Measurements from ENCODE around the gene MEIS3.
"Not testable (repeated sequence)": the region's sequence is repeated elsewhere in the genome, so short reads cannot be mapped to it uniquely, and the experiment has no call there.

Gene MEIS3

GRCh38 chr19:47375694-47376588 lies 43.4 kb downstream of the MEIS3 start:
- in situ Hi-C loops (cut with HindIII; ENCODE audit: low pct_ligation_motif_present, low pct_unique_long_range_greater_than_20kb, low sequenced_read_pairs): no loop called here
- DNase-seq: no peak

- in situ Hi-C loops (cut with HindIII; ENCODE audit: low pct_ligation_motif_present, low pct_unique_long_range_greater_than_20kb, low sequenced_read_pairs): no loop called here
- no peak for DNase-seq
Observed at GRCh38 chr19:47374876-47375693, 44.2 kb downstream of the MEIS3 start.

GRCh38 chr19:47373246-47374240 lies 45.8 kb downstream of the MEIS3 start:
- DNase-seq: no peak
- in situ Hi-C loops (cut with HindIII; ENCODE audit: low pct_ligation_motif_present, low pct_unique_long_range_greater_than_20kb, low sequenced_read_pairs): no loop called here

- DNase-seq: no peak
- in situ Hi-C loops (cut with HindIII; ENCODE audit: low pct_ligation_motif_present, low pct_unique_long_range_greater_than_20kb, low sequenced_read_pairs): no loop called here
Observed at GRCh38 chr19:47372603-47373002, 46.7 kb downstream of the MEIS3 start.

GRCh38 chr19:47371261-47371660 lies 48.1 kb downstream of the MEIS3 start:
- in situ Hi-C loops (cut with HindIII; ENCODE audit: low pct_ligation_motif_present, low pct_unique_long_range_greater_than_20kb, low sequenced_read_pairs): no loop called here
- DNase-seq: no peak

GRCh38 chr19:47370045-47370611 lies 49.2 kb downstream of the MEIS3 start:
- in situ Hi-C loops (cut with HindIII; ENCODE audit: low pct_ligation_motif_present, low pct_unique_long_range_greater_than_20kb, low sequenced_read_pairs): no loop called here
- DNase-seq: no peak

GRCh38 chr19:47365455-47365854 lies 53.9 kb downstream of the MEIS3 start:
- DNase-seq; in situ Hi-C loops (cut with HindIII; ENCODE audit: low pct_ligation_motif_present, low pct_unique_long_range_greater_than_20kb, low sequenced_read_pairs): not testable (repeated sequence)

- DNase-seq: no peak
- in situ Hi-C loops (cut with HindIII; ENCODE audit: low pct_ligation_motif_present, low pct_unique_long_range_greater_than_20kb, low sequenced_read_pairs): no loop called here
Observed at GRCh38 chr19:47363758-47364531, 55.4 kb downstream of the MEIS3 start.

- in situ Hi-C loops (cut with HindIII; ENCODE audit: low pct_ligation_motif_present, low pct_unique_long_range_greater_than_20kb, low sequenced_read_pairs): no loop called here
- no peak for DNase-seq
Observed at GRCh38 chr19:47362321-47362720, 57.0 kb downstream of the MEIS3 start.

- in situ Hi-C loops (cut with HindIII; ENCODE audit: low pct_ligation_motif_present, low pct_unique_long_range_greater_than_20kb, low sequenced_read_pairs): no loop called here
- no peak for DNase-seq
Observed at GRCh38 chr19:47358936-47359335, 60.4 kb downstream of the MEIS3 start.

- in situ Hi-C loops (cut with HindIII; ENCODE audit: low pct_ligation_motif_present, low pct_unique_long_range_greater_than_20kb, low sequenced_read_pairs): no loop called here
- DNase-seq: peak; percentile 6
Observed at GRCh38 chr19:47357788-47358680, 61.3 kb downstream of the MEIS3 start.

- no peak for DNase-seq
- in situ Hi-C loops (cut with HindIII; ENCODE audit: low pct_ligation_motif_present, low pct_unique_long_range_greater_than_20kb, low sequenced_read_pairs): no loop called here
Observed at GRCh38 chr19:47356900-47357299, 62.4 kb downstream of the MEIS3 start.

GRCh38 chr19:47353307-47353712 lies 66.0 kb downstream of the MEIS3 start:
- in situ Hi-C loops (cut with HindIII; ENCODE audit: low pct_ligation_motif_present, low pct_unique_long_range_greater_than_20kb, low sequenced_read_pairs): no loop called here
- no peak for DNase-seq

Data from ACHN (cell line).